GM10248 (cell line): ENCODE data around the gene MAP2K6.

Experiments
- CTCF ChIA-PET: fragments of 300-600 bp; sonication (Branson Sonifier 250); formaldehyde crosslinking; extraction: SDS; loops from one replicate; lab custom pipeline; 2021; ENCODE audit warnings: antibody characterized with exemption; lab: Yijun Ruan, JAX
- POLR2A ChIA-PET: fragments of 350-650 bp; sonication (Branson Sonifier 250); formaldehyde crosslinking; extraction: SDS; loops from one replicate; lab custom pipeline; 2020; ENCODE audit warnings: antibody characterized with exemption; lab: Yijun Ruan, JAX
- DNase-seq: peaks from one replicate; pipeline ENCODE4 v3.0.0; 2012; ENCODE audit errors: extremely low spot score
- CTCF ChIP-seq: IDR thresholded peaks from 2 replicates; pipeline ENCODE4 v1.5.1; 2012; ENCODE audit warnings: mild to moderate bottlenecking, low read depth; ENCODE audit errors: extremely low read depth, missing control alignments, control extremely low read depth

MAP2K6 gene

GRCh38 chr17:69538795-69539194 is 124.3 kb downstream of the MAP2K6 start:
- ChIA-PET CTCF (interaction anchor here (1.3 to 2.2 kb wide), 3 partner anchors 10 to 22 kb away, joined by 3 to 11 read pairs (median 3); no protein-coding TSS in a partner anchor), POLR2A (no interaction called here)
- no peak for TF ChIP-seq CTCF
- DNase-seq = no peak

GRCh38 chr17:69539274-69539673 is 124.8 kb downstream of the MAP2K6 start:
- DNase-seq = no peak
- ChIA-PET CTCF (interaction anchor here (1.3 to 2.2 kb wide), 4 partner anchors 11 to 22 kb away, joined by 3 to 11 read pairs (median 4); no protein-coding TSS in a partner anchor), POLR2A (no interaction called here)
- no peak for TF ChIP-seq CTCF

- no peak for TF ChIP-seq CTCF
- ChIA-PET CTCF (interaction anchor here (1.3 to 2.2 kb wide), 5 partner anchors 11 to 23 kb away, joined by 3 to 11 read pairs (median 5); no protein-coding TSS in a partner anchor), POLR2A (no interaction called here)
- DNase-seq = no peak
These were observed 125.4 kb downstream of the MAP2K6 start for GRCh38 chr17:69539781-69540319.

- POLR2A ChIA-PET = no interaction called here
- TF ChIP-seq CTCF = no peak
- CTCF ChIA-PET = interaction anchor here (1.3 to 2.2 kb wide), 4 partner anchors 14 to 23 kb away, joined by 3 to 11 read pairs (median 6); no protein-coding TSS in a partner anchor
These were observed 125.9 kb downstream of the MAP2K6 start for GRCh38 chr17:69540356-69540755.

GRCh38 chr17:69547230-69547629 is 132.7 kb downstream of the MAP2K6 start:
- ChIA-PET POLR2A (no interaction called here), CTCF (interaction anchor here (0.7 to 3.8 kb wide), 7 partner anchors 11 to 60 kb away, joined by 3 to 15 read pairs (median 6); no protein-coding TSS in a partner anchor)
- no peak for DNase-seq
- no peak for TF ChIP-seq CTCF

More at GRCh38 chr17:69540356-69540755, 125.9 kb downstream of the MAP2K6 start:
- no peak for DNase-seq

GRCh38 chr17:69547947-69548346 is 133.4 kb downstream of the MAP2K6 start:
- peak; percentile 28 for DNase-seq
- TF ChIP-seq CTCF = no peak
- POLR2A ChIA-PET = no interaction called here
- CTCF ChIA-PET = interaction anchor here (0.7 to 3.8 kb wide), 6 partner anchors 12 to 59 kb away, joined by 3 to 15 read pairs (median 5); no protein-coding TSS in a partner anchor
